Breast epithelium (tissue), 3 donors: ENCODE data around the gene MAPK8IP1.

Experiments used
- CTCF ChIP-seq, 3 donors: fragments of 450-650 bp; IDR thresholded peaks; one replicate each; pipeline ENCODE4 v1.5.1; 2016 to 2017; ENCODE audit warnings: antibody characterized with exemption in 3 of 3, mild to moderate bottlenecking in 3 of 3, moderate library complexity in 3 of 3
- POLR2A ChIP-seq: fragments of 450-650 bp; IDR thresholded peaks from one replicate; pipeline ENCODE4 v1.6.1; 2016; ENCODE audit warnings: antibody characterized with exemption, mild to moderate bottlenecking, moderate library complexity
- POLR2AphosphoS5 ChIP-seq, 3 donors: sonication (generic); formaldehyde crosslinking; IDR thresholded peaks; one replicate each; pipeline ENCODE4 v1.6.1; 2017; ENCODE audit warnings: antibody characterized with exemption in 3 of 3

DNA sequence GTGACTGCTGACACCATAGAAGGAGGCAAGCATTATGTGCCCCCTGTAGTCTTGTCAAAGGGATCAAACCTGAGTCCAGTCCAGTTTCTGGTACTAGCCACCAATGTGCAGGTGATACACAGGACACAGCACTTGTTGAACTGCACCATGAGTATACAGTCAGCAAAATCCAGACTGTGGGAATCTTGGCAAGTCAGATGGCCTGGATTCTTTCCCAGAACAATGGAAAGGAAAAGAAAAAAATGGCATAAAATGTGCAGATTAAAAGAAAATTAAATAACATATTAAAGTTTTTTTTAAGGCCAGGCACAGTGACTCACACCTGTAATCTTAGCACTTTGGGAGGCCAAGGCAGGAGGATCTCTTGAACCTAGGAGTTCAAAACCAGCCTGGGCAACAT, 21.4 kb upstream of the MAPK8IP1 start:
- TF ChIP-seq CTCF (IDR thresholded peaks at IDR 0.05), result no peak
- no peak for TF ChIP-seq POLR2A
- TF ChIP-seq POLR2AphosphoS5 (IDR thresholded peaks at IDR 0.05), result no peak
